Measurements from ENCODE around the gene CTSW. TPM values are rescaled to one million over a fixed set of nuclear protein-coding genes. Genes with fewer than 3 reads are reported as not detected.

Gene CTSW
- total and polyA plus RNA-seq, 2 donors (not counting 1 experiment from before 2014, with no cell fraction given), result 0.84 to 4.6 TPM

DNA sequence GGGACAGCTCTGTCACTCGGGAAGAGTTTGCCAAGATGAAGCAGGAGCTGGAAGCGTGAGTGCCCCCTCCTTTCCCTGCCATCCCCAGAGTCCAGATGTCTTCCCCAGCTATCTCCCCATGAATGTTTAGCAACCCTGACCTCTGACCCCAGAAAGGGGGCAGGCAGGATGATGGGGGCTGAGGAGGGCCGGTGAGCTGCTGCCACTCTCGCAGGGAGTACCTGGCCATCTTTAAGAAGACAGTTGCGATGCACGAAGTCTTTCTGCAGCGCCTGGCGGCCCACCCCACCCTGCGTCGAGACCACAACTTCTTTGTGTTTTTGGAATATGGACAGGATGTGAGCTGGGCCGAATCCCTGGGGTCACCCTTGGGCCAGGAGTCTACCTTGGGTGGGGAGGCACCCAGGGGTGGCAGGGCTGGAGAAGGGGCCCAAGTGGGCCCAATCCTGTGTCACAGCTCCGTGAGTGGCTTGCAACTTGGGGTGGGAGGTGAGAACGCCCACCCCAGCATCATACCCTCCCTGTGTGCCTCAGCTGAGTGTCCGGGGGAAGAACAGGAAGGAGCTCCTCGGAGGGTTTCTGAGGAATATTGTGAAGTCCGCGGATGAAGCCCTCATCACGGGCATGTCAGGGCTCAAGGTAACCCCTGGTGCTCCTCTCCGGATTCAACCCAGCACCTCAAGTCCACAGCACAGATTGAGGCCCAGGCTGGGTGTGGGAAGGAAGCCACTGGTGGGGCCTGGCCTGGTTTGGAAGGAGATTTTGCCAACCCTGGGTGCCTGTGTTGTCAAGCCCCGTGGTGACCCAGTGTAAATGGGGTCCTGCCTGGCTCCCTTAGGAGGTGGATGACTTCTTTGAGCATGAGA lies 29.2 kb upstream of the CTSW start:
- Histone ChIP-seq H3K9ac (ENCODE audit: low read length) (no peak overlapping the region), H4K20me1 (ENCODE audit: control insufficient read depth, insufficient read depth, low read length, poor library complexity, severe bottlenecking) (peaks cover 51% of the 10 kb centered on the region), H3K27ac (ENCODE audit: low read length in 2 of 2) (no peak overlapping the region), H2AFZ (ENCODE audit: insufficient read depth, low read depth, low read length, poor library complexity, severe bottlenecking) (no peak overlapping the region), H3K27me3 (replicated peaks in 1 of 4; ENCODE audit: control extremely low read depth in 1 of 4, control insufficient read depth in 3 of 4, insufficient read depth in 4 of 4, low read length in 3 of 4) (no peaks in the 10 kb centered on the region), H3K4me1 (ENCODE audit: control insufficient read depth in 2 of 2, insufficient read depth in 2 of 2, low read length in 2 of 2) (peaks cover 0 to 8% of the 10 kb centered on the region in 2 donors), H3K4me2 (replicated peaks; ENCODE audit: low read depth, low read length, poor library complexity, severe bottlenecking) (no peak overlapping the region), H3K79me2 (ENCODE audit: control insufficient read depth, insufficient read depth, low read length) (peaks cover 23% of the 10 kb centered on the region), H3K9me3 (ENCODE audit: control extremely low read depth in 1 of 3, control insufficient read depth in 2 of 3, insufficient read depth in 1 of 3, low read length in 2 of 3) (peaks cover 0 to 15% (median 0%) of the 10 kb centered on the region in 3 donors), H3K4me3 (ENCODE audit: control extremely low read depth in 1 of 5, extremely low read depth in 1 of 5, insufficient read depth in 1 of 5, low read depth in 2 of 5, low read length in 4 of 5) (no peak overlapping the region), H3K36me3 (replicated peaks in 1 of 2; ENCODE audit: control extremely low read depth in 1 of 2, control insufficient read depth in 1 of 2, extremely low read depth in 1 of 2, insufficient read depth in 2 of 2, low read length in 1 of 2) (peaks cover 0 to 51% of the 10 kb centered on the region in 2 experiments)
- H3K27me3 Mint-ChIP-seq, result no peaks in the 10 kb centered on the region
- H3K4me3 Mint-ChIP-seq, result no peak overlapping the region
- H3K27ac Mint-ChIP-seq, result no peak overlapping the region
- DNase-seq, result peak; percentile 29
- intact Hi-C loops (cut with micrococcal nuclease), result no loop called here
- POLR2A ChIA-PET, result interaction anchor here (0.6 to 1.5 kb wide), 3 partner anchors 8 to 118 kb away, joined by 3 to 8 read pairs (median 3); partner anchors contain the start of gene SNX32
- CTCF ChIA-PET, result interaction anchor here (0.6 to 2.8 kb wide), 3 partner anchors 10 to 171 kb away, joined by 3 to 15 read pairs (median 6); partner anchors contain the start of gene MUS81
- peaks cover 18% of the 10 kb centered on the region for H3K4me1 Mint-ChIP-seq
- no peak for ATAC-seq (ENCODE audit: low read depth)
- H3K9me3 Mint-ChIP-seq (ENCODE audit: insufficient read depth), result no peaks in the 10 kb centered on the region
- WGBS (ENCODE audit: insufficient coverage), result 89% methylated on average over 16 of the region's 20 CpGs
- TF ChIP-seq EZH2 (IDR thresholded peaks at IDR 0.05; ENCODE audit: borderline replicate concordance, insufficient read depth, low read depth, low read length, poor library complexity, severe bottlenecking), result no peak
- TF ChIP-seq, protein P1, sequence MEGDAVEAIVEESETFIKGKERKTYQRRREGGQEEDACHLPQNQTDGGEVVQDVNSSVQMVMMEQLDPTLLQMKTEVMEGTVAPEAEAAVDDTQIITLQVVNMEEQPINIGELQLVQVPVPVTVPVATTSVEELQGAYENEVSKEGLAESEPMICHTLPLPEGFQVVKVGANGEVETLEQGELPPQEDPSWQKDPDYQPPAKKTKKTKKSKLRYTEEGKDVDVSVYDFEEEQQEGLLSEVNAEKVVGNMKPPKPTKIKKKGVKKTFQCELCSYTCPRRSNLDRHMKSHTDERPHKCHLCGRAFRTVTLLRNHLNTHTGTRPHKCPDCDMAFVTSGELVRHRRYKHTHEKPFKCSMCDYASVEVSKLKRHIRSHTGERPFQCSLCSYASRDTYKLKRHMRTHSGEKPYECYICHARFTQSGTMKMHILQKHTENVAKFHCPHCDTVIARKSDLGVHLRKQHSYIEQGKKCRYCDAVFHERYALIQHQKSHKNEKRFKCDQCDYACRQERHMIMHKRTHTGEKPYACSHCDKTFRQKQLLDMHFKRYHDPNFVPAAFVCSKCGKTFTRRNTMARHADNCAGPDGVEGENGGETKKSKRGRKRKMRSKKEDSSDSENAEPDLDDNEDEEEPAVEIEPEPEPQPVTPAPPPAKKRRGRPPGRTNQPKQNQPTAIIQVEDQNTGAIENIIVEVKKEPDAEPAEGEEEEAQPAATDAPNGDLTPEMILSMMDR (IDR thresholded peaks at IDR 0.05), result no peak

All from B cell (primary cell).